ENCODE results near the gene ZMYND11.

GRCh38 chr10:210297-210696 is 75.0 kb downstream of the ZMYND11 start:
- TF ChIP-seq CTCF (IDR thresholded peaks at IDR 0.05; ENCODE audit: poor library complexity) (no peak), EZH2phosphoT487 (IDR thresholded peaks at IDR 0.05; ENCODE audit: low read depth, severe bottlenecking, unreplicated experiment) (no peak), EZH2 (IDR thresholded peaks at IDR 0.05; ENCODE audit: borderline replicate concordance) (no peak)

All from hepatocyte (in vitro differentiated cells).